ENCODE data around the gene VARS1. TPM values are rescaled to one million over a fixed set of nuclear protein-coding genes. Genes with fewer than 3 reads are reported as not detected.
A peak's percentile ranks its signal among the peaks of the same experiment; 100 is the strongest.
"Not testable (repeated sequence)": the region's sequence is repeated elsewhere in the genome, so short reads cannot be mapped to it uniquely, and the experiment has no call there.

The VARS1 gene
- total RNA-seq, result 73.0 and 73.4 TPM in 2 replicates
- long read RNA-seq, partial matches to known transcripts, result 12 of 13 reads
- long read RNA-seq, other reads (novel, unspliced or antisense), result 1 of 13 reads

- Mint-ChIP-seq H3K36me3 (ENCODE audit: unreplicated experiment) (peaks cover 6% of the 10 kb centered on the region), H3K4me3 (ENCODE audit: unreplicated experiment) (peak within 1 kb of the TSS; percentile 99), H3K27ac (ENCODE audit: unreplicated experiment) (peak within 1 kb of the TSS; percentile 99), H3K27me3 (ENCODE audit: unreplicated experiment) (no peaks in the 10 kb centered on the region), H3K4me1 (ENCODE audit: unreplicated experiment) (peaks cover 17% of the 10 kb centered on the region), H3K9me3 (ENCODE audit: unreplicated experiment) (no peaks in the 10 kb centered on the region)
- peak; percentile 96 for DNase-seq (ENCODE audit: extremely low spot score, unreplicated experiment)
- peak; percentile 88 for TF ChIP-seq CTCF (IDR thresholded peaks at IDR 0.05)
Measured at GRCh38 chr6:31795616-31796298, at the start of gene VARS1. Gene VARS1 (minus strand): TSS chr6:31795752. CDS start chr6:31795217, 535 bp downstream.

- TF ChIP-seq CTCF (IDR thresholded peaks at IDR 0.05), result no peak
- Mint-ChIP-seq H3K4me3 (ENCODE audit: unreplicated experiment) (no peak overlapping the region), H3K27ac (ENCODE audit: unreplicated experiment) (no peak overlapping the region), H3K27me3 (ENCODE audit: unreplicated experiment) (no peaks in the 10 kb centered on the region), H3K36me3 (ENCODE audit: unreplicated experiment) (peaks cover 12% of the 10 kb centered on the region), H3K4me1 (ENCODE audit: unreplicated experiment) (peaks cover under 1% of the 10 kb centered on the region), H3K9me3 (ENCODE audit: unreplicated experiment) (no peaks in the 10 kb centered on the region)
- no peak for DNase-seq (ENCODE audit: extremely low spot score, unreplicated experiment)
Measured at GRCh38 chr6:31844507-31844906, 49.0 kb upstream of the VARS1 start.

GRCh38 chr6:31842053-31842452 is 46.5 kb upstream of the VARS1 start:
- no peak overlapping the region for H3K27ac Mint-ChIP-seq (ENCODE audit: unreplicated experiment)
- no peak overlapping the region for H3K4me3 Mint-ChIP-seq (ENCODE audit: unreplicated experiment)
- peaks cover 20% of the 10 kb centered on the region for H3K4me1 Mint-ChIP-seq (ENCODE audit: unreplicated experiment)
- H3K36me3 Mint-ChIP-seq (ENCODE audit: unreplicated experiment), result peaks cover 25% of the 10 kb centered on the region
- no peaks in the 10 kb centered on the region for H3K9me3 Mint-ChIP-seq (ENCODE audit: unreplicated experiment)
- TF ChIP-seq CTCF (IDR thresholded peaks at IDR 0.05), result no peak
- no peaks in the 10 kb centered on the region for H3K27me3 Mint-ChIP-seq (ENCODE audit: unreplicated experiment)
- no peak for DNase-seq (ENCODE audit: extremely low spot score, unreplicated experiment)

- Mint-ChIP-seq H3K4me1 (ENCODE audit: unreplicated experiment) (peaks cover 38% of the 10 kb centered on the region), H3K36me3 (ENCODE audit: unreplicated experiment) (peaks cover 38% of the 10 kb centered on the region)
- not testable (repeated sequence) for H3K4me3 Mint-ChIP-seq (ENCODE audit: unreplicated experiment); DNase-seq (ENCODE audit: extremely low spot score, unreplicated experiment); H3K9me3 Mint-ChIP-seq (ENCODE audit: unreplicated experiment); H3K27ac Mint-ChIP-seq (ENCODE audit: unreplicated experiment); H3K27me3 Mint-ChIP-seq (ENCODE audit: unreplicated experiment)
Measured at GRCh38 chr6:31839779-31840126, 44.2 kb upstream of the VARS1 start.

- DNase-seq (ENCODE audit: extremely low spot score, unreplicated experiment), result no peak
- peak overlapping the region; percentile 23 for H3K27ac Mint-ChIP-seq (ENCODE audit: unreplicated experiment)
- no peaks in the 10 kb centered on the region for H3K27me3 Mint-ChIP-seq (ENCODE audit: unreplicated experiment)
- H3K36me3 Mint-ChIP-seq (ENCODE audit: unreplicated experiment), result peaks cover 38% of the 10 kb centered on the region
- TF ChIP-seq CTCF (IDR thresholded peaks at IDR 0.05), result no peak
- H3K4me1 Mint-ChIP-seq (ENCODE audit: unreplicated experiment), result peaks cover 42% of the 10 kb centered on the region
- no peak overlapping the region for H3K4me3 Mint-ChIP-seq (ENCODE audit: unreplicated experiment)
- no peaks in the 10 kb centered on the region for H3K9me3 Mint-ChIP-seq (ENCODE audit: unreplicated experiment)
Measured at GRCh38 chr6:31838968-31839367, 43.4 kb upstream of the VARS1 start.

- not testable (repeated sequence) for H3K9me3 Mint-ChIP-seq (ENCODE audit: unreplicated experiment); DNase-seq (ENCODE audit: extremely low spot score, unreplicated experiment); H3K27ac Mint-ChIP-seq (ENCODE audit: unreplicated experiment); H3K27me3 Mint-ChIP-seq (ENCODE audit: unreplicated experiment)
- Mint-ChIP-seq H3K4me3 (ENCODE audit: unreplicated experiment) (peak overlapping the region; percentile 98), H3K36me3 (ENCODE audit: unreplicated experiment) (peaks cover 38% of the 10 kb centered on the region), H3K4me1 (ENCODE audit: unreplicated experiment) (peaks cover 42% of the 10 kb centered on the region)
Measured at GRCh38 chr6:31838114-31838553, 42.6 kb upstream of the VARS1 start.
